Neuronal stem cell (in vitro differentiated cells): ENCODE results near the gene MRPL58.

Experiments
- DNase-seq: peaks from one replicate; pipeline ENCODE4 v3.0.0-alpha.2; 2013; ENCODE audit warnings: low spot score
- H2AFZ ChIP-seq: one replicate; pipeline ENCODE4 v1.6.1; 2013; ENCODE audit warnings: mild to moderate bottlenecking, low read length, inconsistent platforms
- H2AK5ac ChIP-seq: 2 replicates; pipeline ENCODE4 v1.6.1; 2013; ENCODE audit warnings: low read depth, mild to moderate bottlenecking, inconsistent platforms, low read length, moderate library complexity, mixed read lengths
- H2BK120ac ChIP-seq: 2 replicates; pipeline ENCODE4 v1.6.1; 2013; ENCODE audit warnings: low read depth, mild to moderate bottlenecking, inconsistent platforms, low read length, moderate library complexity, mixed read lengths
- H2BK12ac ChIP-seq: one replicate; pipeline ENCODE4 v1.6.1; 2013; ENCODE audit warnings: low read length, inconsistent platforms
- H2BK15ac ChIP-seq: 2 replicates; pipeline ENCODE4 v1.6.1; 2013; ENCODE audit warnings: mild to moderate bottlenecking, low read length, inconsistent platforms, mixed read lengths
- H2BK5ac ChIP-seq: one replicate; pipeline ENCODE4 v1.6.1; 2013; ENCODE audit warnings: inconsistent platforms, mild to moderate bottlenecking, low read length, moderate library complexity
- H3K14ac ChIP-seq: one replicate; pipeline ENCODE4 v1.6.1; 2013; ENCODE audit warnings: low read length, inconsistent platforms
- H3K18ac ChIP-seq: 2 replicates; pipeline ENCODE4 v1.6.1; 2013; ENCODE audit warnings: low read length, inconsistent platforms
- H3K23ac ChIP-seq: 2 replicates; pipeline ENCODE4 v1.6.1; 2013; ENCODE audit warnings: low read depth, mild to moderate bottlenecking, mixed read lengths, low read length, inconsistent platforms; ENCODE audit not compliant: poor library complexity
- H3K27ac ChIP-seq: replicated peaks from 3 replicates; pipeline ENCODE4 v1.5.1; 2013; ENCODE audit warnings: low read length, inconsistent platforms
- H3K27me3 ChIP-seq, 3 experiments: 2 replicates each; pipeline ENCODE4 v1.6.1; 2013; ENCODE audit warnings: low read length in 3 of 3, mild to moderate bottlenecking in 2 of 3, inconsistent platforms in 1 of 3, low read depth in 1 of 3, mixed read lengths in 1 of 3, moderate library complexity in 1 of 3; ENCODE audit not compliant: control insufficient read depth in 3 of 3, insufficient read depth in 3 of 3
- H3K36me3 ChIP-seq, 2 donors: replicated peaks in 1 of 2; 2 replicates each; pipeline ENCODE4 v1.6.1; 2013; ENCODE audit warnings: low read length in 2 of 2; ENCODE audit not compliant: control insufficient read depth in 2 of 2, insufficient read depth in 2 of 2
- H3K4ac ChIP-seq: 2 replicates; pipeline ENCODE4 v1.6.1; 2013; ENCODE audit warnings: inconsistent platforms, mild to moderate bottlenecking, low read length, moderate library complexity
- H3K4me1 ChIP-seq, 2 donors: 1 replicate in 1 of 2; 2 replicates in 1 of 2; pipeline ENCODE4 v1.6.1; 2013; ENCODE audit warnings: low read length in 2 of 2, low read depth in 1 of 2; ENCODE audit not compliant: control insufficient read depth in 2 of 2, insufficient read depth in 1 of 2
- H3K4me2 ChIP-seq: one replicate; pipeline ENCODE4 v1.6.1; 2013; ENCODE audit warnings: mild to moderate bottlenecking, low read length, inconsistent platforms; ENCODE audit not compliant: insufficient read depth, poor library complexity, severe bottlenecking
- H3K4me3 ChIP-seq, 2 donors: 2 replicates each; pipeline ENCODE4 v1.5.1; 2013; ENCODE audit warnings: low read length in 2 of 2, mild to moderate bottlenecking in 2 of 2, inconsistent platforms in 1 of 2, moderate library complexity in 1 of 2
- H3K79me1 ChIP-seq: one replicate; pipeline ENCODE4 v1.6.1; 2013; ENCODE audit warnings: low read depth, mild to moderate bottlenecking, inconsistent platforms, low read length, moderate library complexity
- H3K9ac ChIP-seq: one replicate; pipeline ENCODE4 v1.6.1; 2013; ENCODE audit warnings: mild to moderate bottlenecking, low read depth, low read length, inconsistent platforms; ENCODE audit not compliant: poor library complexity
- H3K9me3 ChIP-seq, 2 donors: replicated peaks in 1 of 2; 2 replicates each; pipeline versions ENCODE3 to v1.6.1; 2013; ENCODE audit warnings: low read length in 2 of 2, mild to moderate bottlenecking in 2 of 2, inconsistent platforms in 1 of 2, low read depth in 1 of 2, mixed read lengths in 1 of 2, moderate library complexity in 1 of 2; ENCODE audit not compliant: control insufficient read depth in 2 of 2, insufficient read depth in 1 of 2
- H4K8ac ChIP-seq: one replicate; pipeline ENCODE4 v1.6.1; 2013; ENCODE audit warnings: low read depth, mild to moderate bottlenecking, inconsistent platforms, low read length, moderate library complexity
- H4K91ac ChIP-seq: one replicate; pipeline ENCODE4 v1.6.1; 2013; ENCODE audit warnings: low read length, low read depth, mild to moderate bottlenecking, inconsistent platforms; ENCODE audit not compliant: poor library complexity
- WGBS, 2 donors: extraction: QIAGEN DNeasy Blood & Tissue Kit; methylation state at CpG; one replicate each; pipeline ENCODE4 v1.1.7; 2013; ENCODE audit warnings: missing lambda C conversion rate in 2 of 2, mixed read lengths in 1 of 2; ENCODE audit not compliant: insufficient read length in 2 of 2, insufficient replicate concordance in 1 of 2; ENCODE audit errors: extremely low coverage in 2 of 2; 5-methylcytosine and 5-hydroxymethylcytosine counted together

The MRPL58 gene

GRCh38 chr17:74977802-74978201 is 34.7 kb upstream of the MRPL58 start:
- Histone ChIP-seq H4K91ac (no peak overlapping the region), H3K18ac (no peak overlapping the region), H3K79me1 (no peaks in the 10 kb centered on the region), H3K36me3 (no peaks in the 10 kb centered on the region), H2AK5ac (no peak overlapping the region), H3K14ac (no peak overlapping the region), H3K4me1 (peaks cover 1 to 8% of the 10 kb centered on the region in 2 donors), H2BK5ac (peak overlapping the region; percentile 13), H3K23ac (no peak overlapping the region), H3K4me2 (no peak overlapping the region), H2BK120ac (no peak overlapping the region), H3K9ac (no peak overlapping the region), H4K8ac (no peak overlapping the region), H3K27me3 (peaks cover 0 to 31% (median 23%) of the 10 kb centered on the region in 3 experiments), H3K4ac (no peak overlapping the region), H3K9me3 (peaks cover 0 to 2% of the 10 kb centered on the region in 2 donors), H2BK15ac (no peak overlapping the region), H2BK12ac (no peak overlapping the region), H3K4me3 (no peak overlapping the region), H2AFZ (no peak overlapping the region), H3K27ac (no peak overlapping the region)
- no CpG with 5 or more reads among the region's 3 CpGs for WGBS, 2 donors
- no peak for DNase-seq

GRCh38 chr17:74978240-74978639 is 34.2 kb upstream of the MRPL58 start:
- Histone ChIP-seq H3K27ac (no peak overlapping the region), H2AK5ac (no peak overlapping the region), H3K9me3 (peaks cover 0 to 2% of the 10 kb centered on the region in 2 donors), H3K4me1 (peaks cover 0 to 6% of the 10 kb centered on the region in 2 donors), H4K8ac (no peak overlapping the region), H3K36me3 (no peaks in the 10 kb centered on the region), H3K18ac (no peak overlapping the region), H3K9ac (no peak overlapping the region), H2BK15ac (no peak overlapping the region), H3K79me1 (no peaks in the 10 kb centered on the region), H3K4me2 (no peak overlapping the region), H3K4ac (no peak overlapping the region), H2BK120ac (no peak overlapping the region), H4K91ac (no peak overlapping the region), H3K23ac (no peak overlapping the region), H3K27me3 (peaks cover 0 to 27% (median 18%) of the 10 kb centered on the region in 3 experiments), H3K14ac (no peak overlapping the region), H3K4me3 (no peak overlapping the region), H2AFZ (no peak overlapping the region), H2BK5ac (peak overlapping the region; percentile 13), H2BK12ac (no peak overlapping the region)
- WGBS, 2 donors = no CpG with 5 or more reads among the region's 3 CpGs
- DNase-seq = no peak

- Histone ChIP-seq H2BK5ac (no peak overlapping the region), H3K18ac (no peak overlapping the region), H3K14ac (no peak overlapping the region), H2AK5ac (no peak overlapping the region), H2AFZ (no peak overlapping the region), H3K79me1 (no peaks in the 10 kb centered on the region), H3K9ac (no peak overlapping the region), H3K27ac (no peak overlapping the region), H2BK12ac (no peak overlapping the region), H3K27me3 (peaks cover 0 to 16% (median 8%) of the 10 kb centered on the region in 3 experiments), H2BK120ac (no peak overlapping the region), H3K4me2 (no peak overlapping the region), H4K8ac (no peak overlapping the region), H4K91ac (peak overlapping the region; percentile 7), H3K4me3 (no peak overlapping the region), H3K4ac (no peak overlapping the region), H3K9me3 (peaks cover 0 to 2% of the 10 kb centered on the region in 2 donors), H3K4me1 (peaks cover 2 to 6% of the 10 kb centered on the region in 2 donors), H3K23ac (no peak overlapping the region), H2BK15ac (peak overlapping the region; percentile 58), H3K36me3 (no peaks in the 10 kb centered on the region)
- WGBS, 2 donors = no CpG with 5 or more reads among the region's 17 CpGs
- no peak for DNase-seq
Measured at GRCh38 chr17:74979408-74980146, 32.9 kb upstream of the MRPL58 start.

GRCh38 chr17:74981318-74981978 is 31.0 kb upstream of the MRPL58 start:
- WGBS, 2 donors = no CpG with 5 or more reads among the region's 16 CpGs
- no peak overlapping the region for H2BK12ac ChIP-seq
- H2BK5ac ChIP-seq = no peak overlapping the region
- H3K23ac ChIP-seq = no peak overlapping the region
- H3K79me1 ChIP-seq = no peaks in the 10 kb centered on the region
- peaks cover 0 to 3% (median 0%) of the 10 kb centered on the region in 3 experiments for H3K27me3 ChIP-seq
- H2AK5ac ChIP-seq = peak overlapping the region; percentile 36
- no peak overlapping the region for H2BK15ac ChIP-seq
- no peaks in the 10 kb centered on the region for H3K36me3 ChIP-seq
- H3K4ac ChIP-seq = no peak overlapping the region
- peak overlapping the region; percentile 88 for H3K9ac ChIP-seq
- no peak overlapping the region for H3K27ac ChIP-seq
- no peak overlapping the region for H2BK120ac ChIP-seq
- peak overlapping the region; percentile 88 to 92 for H3K4me3 ChIP-seq
- no peak overlapping the region for H3K14ac ChIP-seq
- peaks cover 0 to 2% of the 10 kb centered on the region in 2 donors for H3K9me3 ChIP-seq
- H3K4me2 ChIP-seq = peak overlapping the region; percentile 79
- no peak overlapping the region for H3K18ac ChIP-seq
- peaks cover 2 to 6% of the 10 kb centered on the region in 2 donors for H3K4me1 ChIP-seq
- H2AFZ ChIP-seq = peak overlapping the region; percentile 90
- H4K8ac ChIP-seq = no peak overlapping the region
- no peak for DNase-seq
- no peak overlapping the region for H4K91ac ChIP-seq
